ENCODE results near the gene PSMB5. TPM values are rescaled to one million over a fixed set of nuclear protein-coding genes. Genes with fewer than 3 reads are reported as not detected.

The PSMB5 gene
- total and polyA plus RNA-seq, 12 donors: 55.4 to 377 (median 139) TPM

GRCh38 chr14:23035303-23036144, 824 bp upstream of the PSMB5 start:
- Histone ChIP-seq H3K27ac (peak overlapping the region; percentile 85 to 96 (median 93)), H3K27me3 (no peaks in the 10 kb centered on the region), H3K9me3 (replicated peaks in 1 of 3) (no peaks in the 10 kb centered on the region), H3K4me1 (replicated peaks in 1 of 2) (peaks cover 12 to 19% of the 10 kb centered on the region in 2 donors), H3K4me3 (peak overlapping the region in 3 of 4 donors; percentile 20 to 68 (median 59)), H3K36me3 (replicated peaks in 1 of 2) (peaks cover 0 to 30% of the 10 kb centered on the region in 2 donors)
- TF ChIP-seq CTCF (IDR thresholded peaks at IDR 0.05) (no peak), POLR2A (IDR thresholded peaks at IDR 0.05) (no peak)
- intact Hi-C loops (cut with DNase I): no loop called here
- WGBS, 4 donors: 65 to 68% (median 66%) methylated on average over 14 of the region's 14 CpGs
- no peak for DNase-seq

GRCh38 chr14:23033801-23034497, 751 bp downstream of the PSMB5 start:
- peak overlapping the region; percentile 17 to 68 (median 40) for H3K4me3 ChIP-seq
- peaks cover 12 to 15% of the 10 kb centered on the region in 2 donors for H3K4me1 ChIP-seq (replicated peaks in 1 of 2)
- 41 to 58% (median 47%) methylated on average over 13 to 17 of the region's 17 CpGs for WGBS, 4 donors
- peaks cover 0 to 37% of the 10 kb centered on the region in 2 donors for H3K36me3 ChIP-seq (replicated peaks in 1 of 2)
- DNase-seq: no peak
- intact Hi-C loops (cut with DNase I): no loop called here
- H3K27me3 ChIP-seq: no peaks in the 10 kb centered on the region
- no peak for TF ChIP-seq POLR2A (IDR thresholded peaks at IDR 0.05)
- no peak for TF ChIP-seq CTCF (IDR thresholded peaks at IDR 0.05)
- H3K27ac ChIP-seq: peak overlapping the region; percentile 85 to 96 (median 93)
- H3K9me3 ChIP-seq (replicated peaks in 1 of 3): no peaks in the 10 kb centered on the region

- H3K36me3 ChIP-seq (replicated peaks in 1 of 2): peaks cover 0 to 41% of the 10 kb centered on the region in 2 donors
- H3K27ac ChIP-seq: no peak overlapping the region
- WGBS, 4 donors: 88 to 99% (median 94%) methylated on average over 10 of the region's 10 CpGs
- H3K4me3 ChIP-seq: peak overlapping the region in 1 of 4 donors; percentile 68
- no peak for TF ChIP-seq POLR2A (IDR thresholded peaks at IDR 0.05)
- TF ChIP-seq CTCF (IDR thresholded peaks at IDR 0.05): no peak
- no peak for DNase-seq
- no peaks in the 10 kb centered on the region for H3K9me3 ChIP-seq (replicated peaks in 1 of 3)
- peaks cover 12 to 15% of the 10 kb centered on the region in 2 donors for H3K4me1 ChIP-seq (replicated peaks in 1 of 2)
- no peaks in the 10 kb centered on the region for H3K27me3 ChIP-seq
- intact Hi-C loops (cut with DNase I): no loop called here
Observed at GRCh38 chr14:23033251-23033727, 1.4 kb downstream of the PSMB5 start.

DNA sequence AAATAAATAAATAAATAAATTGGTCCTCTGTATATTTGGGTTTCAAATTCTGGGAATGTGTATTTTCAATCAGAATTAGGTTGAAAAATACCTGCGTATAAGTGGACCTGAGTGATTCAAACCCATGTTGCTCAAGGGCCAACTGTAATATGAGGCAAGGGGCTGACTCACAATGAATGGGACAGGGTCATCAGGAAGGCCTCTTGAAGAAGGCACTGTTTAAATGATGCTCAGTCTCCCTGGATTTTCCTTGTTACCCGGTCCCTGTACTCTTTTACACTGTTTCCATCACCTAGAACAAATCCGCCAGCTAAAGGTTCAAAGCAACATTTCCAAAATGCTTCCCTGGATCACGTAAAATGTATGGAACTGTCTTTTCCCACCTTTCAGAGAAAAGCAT, 3.8 kb downstream of the PSMB5 start:
- no peak overlapping the region for H3K4me3 ChIP-seq
- no peaks in the 10 kb centered on the region for H3K9me3 ChIP-seq (replicated peaks in 1 of 3)
- H3K27ac ChIP-seq: no peak overlapping the region
- H3K36me3 ChIP-seq (replicated peaks in 1 of 2): peaks cover 0 to 54% of the 10 kb centered on the region in 2 donors
- TF ChIP-seq POLR2A (IDR thresholded peaks at IDR 0.05) (no peak), CTCF (IDR thresholded peaks at IDR 0.05) (no peak)
- H3K4me1 ChIP-seq (replicated peaks in 1 of 2): peaks cover 12 to 15% of the 10 kb centered on the region in 2 donors
- H3K27me3 ChIP-seq: no peaks in the 10 kb centered on the region
- 90 to 98% (median 94%) methylated on average over 4 of the region's 4 CpGs for WGBS, 4 donors
- intact Hi-C loops (cut with DNase I): no loop called here
- DNase-seq: no peak

All from adrenal gland (tissue), 12 donors.